Loucy (cell line): ENCODE measurements around the gene GPR55.

Source experiments
- EZH2phosphoT487 ChIP-seq: fragments of 200-600 bp; IDR thresholded peaks from 2 replicates; pipeline ENCODE4 v1.6.1; 2018; ENCODE audit warnings: antibody characterized with exemption, mild to moderate bottlenecking, moderate library complexity, borderline replicate concordance
- TF ChIP-seq, protein P1 (sequence below): fragments of 200-600 bp; sonication (generic); conservative IDR thresholded peaks from 2 replicates; pipeline ENCODE4 v1.5.1; 2014; ENCODE audit warnings: mild to moderate bottlenecking, antibody characterized with exemption, low read length

DNA sequence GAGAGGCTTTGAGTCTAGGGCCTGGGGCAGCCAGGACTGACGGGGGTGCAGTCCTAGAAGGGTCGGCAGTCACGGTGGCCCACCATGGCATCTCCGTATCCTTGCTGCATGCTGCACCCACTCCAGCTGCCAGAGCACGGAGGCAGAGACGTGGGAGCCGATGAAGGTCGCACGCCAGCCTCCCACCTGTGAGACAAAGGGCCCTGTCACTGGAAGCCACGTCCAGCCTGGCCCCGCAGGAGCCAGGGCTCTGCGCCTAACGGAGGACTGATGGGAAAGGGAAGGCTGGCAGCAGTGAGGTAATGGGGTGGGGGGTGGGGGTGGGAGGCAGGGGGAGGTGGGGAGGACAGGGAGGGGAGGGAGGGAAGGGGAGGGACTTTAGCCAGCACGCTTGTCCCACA is 38.4 kb downstream of the GPR55 start:
- TF ChIP-seq, protein P1, sequence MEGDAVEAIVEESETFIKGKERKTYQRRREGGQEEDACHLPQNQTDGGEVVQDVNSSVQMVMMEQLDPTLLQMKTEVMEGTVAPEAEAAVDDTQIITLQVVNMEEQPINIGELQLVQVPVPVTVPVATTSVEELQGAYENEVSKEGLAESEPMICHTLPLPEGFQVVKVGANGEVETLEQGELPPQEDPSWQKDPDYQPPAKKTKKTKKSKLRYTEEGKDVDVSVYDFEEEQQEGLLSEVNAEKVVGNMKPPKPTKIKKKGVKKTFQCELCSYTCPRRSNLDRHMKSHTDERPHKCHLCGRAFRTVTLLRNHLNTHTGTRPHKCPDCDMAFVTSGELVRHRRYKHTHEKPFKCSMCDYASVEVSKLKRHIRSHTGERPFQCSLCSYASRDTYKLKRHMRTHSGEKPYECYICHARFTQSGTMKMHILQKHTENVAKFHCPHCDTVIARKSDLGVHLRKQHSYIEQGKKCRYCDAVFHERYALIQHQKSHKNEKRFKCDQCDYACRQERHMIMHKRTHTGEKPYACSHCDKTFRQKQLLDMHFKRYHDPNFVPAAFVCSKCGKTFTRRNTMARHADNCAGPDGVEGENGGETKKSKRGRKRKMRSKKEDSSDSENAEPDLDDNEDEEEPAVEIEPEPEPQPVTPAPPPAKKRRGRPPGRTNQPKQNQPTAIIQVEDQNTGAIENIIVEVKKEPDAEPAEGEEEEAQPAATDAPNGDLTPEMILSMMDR: no peak
- TF ChIP-seq EZH2phosphoT487: no peak
